ENCODE measurements around the gene RANBP1.

Gene RANBP1

DNA sequence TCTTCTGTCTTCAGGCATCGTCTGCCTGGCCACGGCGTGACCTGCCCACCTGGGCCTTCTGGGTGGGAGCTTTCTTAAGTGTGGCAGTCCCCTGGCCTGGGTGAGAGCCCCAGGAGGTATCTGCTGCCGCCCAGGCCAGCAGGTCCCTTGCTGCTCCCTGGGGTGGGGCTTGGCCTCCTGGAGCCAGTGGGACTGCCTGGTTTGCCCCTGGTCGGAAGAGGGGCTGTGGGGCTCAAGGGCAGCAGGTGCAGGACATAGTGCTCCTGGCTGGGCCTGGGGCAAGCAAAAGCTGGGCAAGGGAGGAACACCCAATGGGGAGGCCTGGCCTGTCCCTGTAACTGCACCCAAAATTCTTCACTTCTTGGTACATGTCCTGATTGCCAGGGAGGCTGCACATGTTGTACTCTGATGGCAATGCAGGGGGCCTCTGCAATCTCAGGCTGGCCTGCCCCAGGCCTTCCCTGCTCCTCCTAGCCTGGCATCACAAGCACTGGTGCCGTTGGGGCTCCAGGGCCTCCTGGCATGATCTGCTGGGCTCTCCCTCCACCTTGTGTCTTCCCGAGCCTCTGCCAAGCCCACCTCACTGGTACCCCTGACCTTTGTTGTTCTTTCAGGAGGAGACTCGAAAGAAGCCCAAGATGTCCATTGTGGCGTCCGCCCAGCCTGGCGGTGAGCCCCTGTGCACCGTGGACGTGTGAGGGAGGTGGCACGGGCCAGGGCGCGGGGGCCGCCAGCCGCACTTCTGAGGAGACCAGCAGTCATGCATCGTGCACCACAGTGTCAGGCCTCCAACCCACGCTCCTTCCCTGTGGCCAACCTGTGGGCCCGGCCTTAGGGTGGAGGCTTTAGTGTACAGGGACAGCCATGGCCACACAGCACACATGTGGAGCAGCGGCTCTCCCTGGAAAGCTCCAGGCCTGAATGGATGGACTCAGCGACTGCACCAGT is 6.2 kb upstream of the RANBP1 start:
- DNase-seq: peak in 1 of 2 experiments; percentile 37

- peak in 1 of 2 experiments; percentile 23 for DNase-seq
These were observed 5.4 kb upstream of the RANBP1 start for GRCh38 chr22:20110359-20110985.

- peak in 1 of 2 experiments; percentile 67 for DNase-seq
These were observed 4.7 kb upstream of the RANBP1 start for GRCh38 chr22:20111045-20111688.

DNA sequence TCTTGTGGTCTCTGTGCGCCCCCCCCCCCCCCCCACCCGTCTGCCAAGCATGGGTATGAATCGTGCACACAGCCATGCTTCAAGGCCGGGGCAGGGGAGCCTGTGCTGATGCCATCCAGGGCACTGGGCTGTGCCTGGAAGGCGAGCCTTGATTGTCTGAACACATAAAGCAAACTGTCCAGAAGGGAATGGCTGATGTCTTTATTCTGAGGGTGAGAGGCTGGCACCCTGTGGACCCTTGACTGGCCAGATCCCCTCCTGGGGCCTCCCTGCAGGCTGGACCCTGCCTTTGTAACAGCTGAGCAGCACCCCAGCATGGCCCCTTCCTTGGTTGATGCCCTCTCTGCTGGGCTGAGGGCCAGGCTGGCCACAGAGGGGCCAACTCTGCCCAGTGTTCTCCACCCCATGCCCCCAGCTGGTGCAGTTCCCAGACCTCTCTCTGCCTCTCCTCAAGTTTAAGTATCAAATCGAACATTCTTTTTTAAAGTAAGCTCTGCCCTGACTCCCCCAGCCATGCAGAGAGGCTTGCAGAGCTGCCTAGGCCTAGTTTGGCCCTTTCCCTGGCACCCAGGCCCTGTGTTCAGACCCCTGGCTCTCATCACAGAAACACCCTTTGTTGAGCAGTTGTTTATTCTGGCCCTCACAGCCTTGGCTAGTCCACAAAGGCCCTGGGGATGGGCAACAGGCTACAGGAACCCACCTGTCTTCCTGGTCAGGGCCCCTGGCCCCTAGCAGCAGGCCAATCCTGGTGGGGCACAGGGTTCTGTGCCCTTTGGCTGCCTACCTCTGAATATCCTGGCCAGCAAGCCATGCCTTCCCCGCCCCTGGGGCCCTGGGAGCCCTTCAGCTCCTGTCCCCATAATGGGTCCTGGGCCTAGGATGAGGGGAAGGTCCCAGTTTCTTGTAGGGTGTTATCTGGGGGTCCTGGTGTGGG is 3.9 kb upstream of the RANBP1 start:
- peak in 1 of 2 experiments; percentile 26 for DNase-seq

DNA sequence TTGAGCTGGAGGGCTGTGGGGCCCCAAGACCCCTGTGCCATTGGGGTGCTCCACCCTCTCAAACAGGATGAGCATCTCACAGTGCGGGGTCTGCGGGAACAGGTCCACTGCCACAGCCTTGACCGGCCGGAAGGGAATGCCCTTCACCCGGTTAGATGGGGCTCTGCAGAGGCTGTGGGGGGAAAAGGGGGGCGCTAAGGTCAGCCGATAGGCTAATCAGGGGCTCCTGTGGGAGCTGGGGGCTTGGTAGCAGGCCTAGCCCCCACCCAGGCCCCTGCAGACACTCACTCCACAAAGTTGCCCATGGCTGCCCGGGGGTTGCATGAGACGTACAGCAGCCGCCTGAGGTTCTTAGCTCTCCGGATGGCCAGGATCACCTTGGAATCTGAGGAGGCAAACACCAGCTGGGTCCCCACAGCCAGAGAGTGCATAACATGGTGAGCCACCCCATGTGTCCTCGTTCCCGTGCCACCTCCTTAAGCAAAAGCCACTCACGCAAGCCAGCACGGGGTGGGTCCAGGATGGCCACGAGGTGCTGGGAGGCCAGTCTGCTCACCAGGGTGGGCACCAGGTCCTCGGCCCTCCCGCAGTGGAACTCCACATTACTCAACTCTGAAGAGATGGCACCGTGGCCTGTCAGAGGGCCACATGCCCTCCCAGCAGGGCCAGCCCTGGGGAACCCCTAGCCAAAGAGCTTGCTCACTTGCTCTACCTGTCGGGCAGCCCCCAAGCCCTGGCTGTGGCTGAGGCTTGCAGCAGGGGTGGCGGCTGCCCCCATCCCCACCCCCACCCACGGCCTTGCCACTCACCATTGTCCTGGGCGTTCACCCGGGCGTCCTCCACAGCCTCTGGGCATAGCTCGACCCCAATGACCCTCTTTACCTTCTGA is 3.0 kb upstream of the RANBP1 start:
- DNase-seq: no peak

- DNase-seq: no peak
These were observed 2.2 kb upstream of the RANBP1 start for GRCh38 chr22:20113551-20114310.

DNA sequence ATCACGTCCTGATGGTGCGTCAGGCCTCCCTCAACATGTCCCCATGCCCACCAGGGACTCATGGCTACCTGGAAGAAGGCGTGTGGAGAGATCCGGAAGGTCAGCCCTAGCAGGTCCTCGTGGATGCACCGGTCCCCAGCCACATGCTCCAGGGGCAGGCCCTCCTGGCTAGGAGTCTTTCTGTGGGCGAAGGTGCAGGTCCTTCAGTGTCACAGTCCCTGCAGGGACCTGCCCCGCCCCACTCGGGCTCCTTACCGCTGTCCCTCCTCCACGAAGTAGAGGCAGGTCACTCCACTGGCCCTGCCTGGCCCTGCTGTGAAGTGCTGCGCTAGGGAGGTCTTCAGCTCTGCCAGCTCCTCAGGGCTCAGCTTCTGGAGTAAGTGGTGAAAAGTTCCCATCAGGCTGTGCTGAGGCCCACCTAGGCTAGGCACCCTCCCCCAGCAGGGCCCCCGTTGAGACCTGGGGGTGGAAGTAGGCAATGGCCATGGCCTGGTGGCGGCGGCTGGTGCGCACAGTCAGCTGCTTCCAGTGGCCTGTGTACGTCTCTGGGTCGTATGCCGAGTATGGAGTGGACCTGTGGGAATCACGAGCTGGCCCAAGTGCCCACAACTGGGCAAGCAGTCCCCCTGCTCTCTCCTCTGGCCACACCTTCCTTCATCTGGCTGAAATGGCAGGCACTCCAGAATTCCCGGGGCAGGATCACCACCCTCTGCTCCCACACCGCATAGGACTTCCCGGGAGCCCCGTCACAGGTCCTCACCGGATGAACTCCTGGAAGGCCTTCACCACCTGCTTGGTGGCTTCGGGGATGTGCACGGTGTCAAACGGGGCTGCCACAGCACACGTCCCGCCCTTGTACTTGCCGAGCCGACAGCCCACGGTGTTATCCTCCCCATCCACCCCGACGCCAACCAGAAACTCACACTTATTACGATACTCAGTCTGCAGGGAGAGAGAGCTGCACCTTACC is 1.1 kb upstream of the RANBP1 start:
- DNase-seq: no peak

DNA sequence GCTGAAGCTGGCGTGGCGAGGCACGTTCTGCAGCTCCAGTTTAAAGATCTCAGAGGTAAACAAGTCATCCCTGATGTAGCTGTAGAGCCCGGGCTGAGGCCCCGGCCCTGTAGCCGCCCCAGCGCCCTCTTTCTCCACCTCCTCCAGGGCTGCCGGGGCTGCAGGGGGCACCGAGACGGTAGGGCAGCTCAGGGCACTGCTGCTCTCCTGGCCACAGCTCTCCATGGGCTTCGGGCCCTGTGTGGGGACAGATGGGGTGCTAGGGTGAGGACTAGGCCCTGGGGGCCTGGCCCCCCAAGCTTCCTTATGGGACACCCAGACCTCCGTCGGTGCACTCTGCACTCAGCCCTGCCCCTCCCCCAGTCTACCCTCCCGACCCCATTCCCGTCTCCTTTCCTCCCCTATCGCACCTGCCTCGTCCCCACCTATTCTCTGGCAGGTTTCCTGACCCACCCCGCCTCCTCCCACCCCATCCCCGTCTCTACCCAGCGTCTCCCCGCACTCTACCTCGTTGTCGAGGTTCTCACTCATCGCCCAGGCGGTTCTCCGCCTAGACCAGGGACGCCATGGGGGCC is 559 bp downstream of the RANBP1 start:
- no peak for DNase-seq

DNA sequence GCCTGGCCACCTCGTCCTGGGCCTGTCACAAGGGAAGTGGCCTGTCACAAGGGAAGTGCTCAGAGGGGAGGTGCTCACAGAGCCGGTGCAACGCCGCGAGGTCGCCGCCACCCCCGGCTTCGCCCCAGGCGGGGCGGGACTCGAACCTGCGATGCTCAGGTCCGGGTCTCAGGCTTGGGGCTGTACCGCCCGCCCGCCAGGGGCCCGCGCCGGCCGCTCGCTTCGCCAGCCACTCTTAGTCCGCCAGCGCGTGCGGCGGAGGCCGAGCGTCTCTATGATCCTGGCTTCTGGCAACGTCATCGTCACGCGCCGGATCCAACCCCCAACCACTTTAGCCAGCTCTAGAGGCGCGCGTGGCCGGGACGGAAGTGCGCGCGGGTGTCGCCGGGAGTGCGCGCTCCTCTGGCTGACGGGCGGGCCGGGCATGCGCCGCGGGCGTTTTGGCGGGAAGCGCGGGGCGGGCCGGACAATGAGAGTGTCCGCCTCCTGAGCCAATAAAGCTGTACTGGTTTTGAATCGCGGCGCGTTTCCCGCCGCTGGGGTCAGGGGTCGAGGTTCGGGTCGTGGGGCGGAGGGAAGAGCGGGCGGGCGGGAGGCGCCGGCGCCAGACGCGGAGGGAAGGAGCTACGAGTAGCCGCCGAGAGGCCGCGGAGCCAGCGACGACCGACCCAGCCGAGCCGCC is 1.2 kb downstream of the RANBP1 start, which contains the start of gene TRMT2A:
Gene TRMT2A, minus strand, starts transcription at position 276 of the 682 bp plus-strand sequence. CDS start 320 bp downstream, outside the sequence.
- peak; percentile 97 to 99 for DNase-seq

- DNase-seq: peak; percentile 85 to 88
These were observed 1.9 kb downstream of the RANBP1 start for GRCh38 chr22:20117633-20118299.

DNA sequence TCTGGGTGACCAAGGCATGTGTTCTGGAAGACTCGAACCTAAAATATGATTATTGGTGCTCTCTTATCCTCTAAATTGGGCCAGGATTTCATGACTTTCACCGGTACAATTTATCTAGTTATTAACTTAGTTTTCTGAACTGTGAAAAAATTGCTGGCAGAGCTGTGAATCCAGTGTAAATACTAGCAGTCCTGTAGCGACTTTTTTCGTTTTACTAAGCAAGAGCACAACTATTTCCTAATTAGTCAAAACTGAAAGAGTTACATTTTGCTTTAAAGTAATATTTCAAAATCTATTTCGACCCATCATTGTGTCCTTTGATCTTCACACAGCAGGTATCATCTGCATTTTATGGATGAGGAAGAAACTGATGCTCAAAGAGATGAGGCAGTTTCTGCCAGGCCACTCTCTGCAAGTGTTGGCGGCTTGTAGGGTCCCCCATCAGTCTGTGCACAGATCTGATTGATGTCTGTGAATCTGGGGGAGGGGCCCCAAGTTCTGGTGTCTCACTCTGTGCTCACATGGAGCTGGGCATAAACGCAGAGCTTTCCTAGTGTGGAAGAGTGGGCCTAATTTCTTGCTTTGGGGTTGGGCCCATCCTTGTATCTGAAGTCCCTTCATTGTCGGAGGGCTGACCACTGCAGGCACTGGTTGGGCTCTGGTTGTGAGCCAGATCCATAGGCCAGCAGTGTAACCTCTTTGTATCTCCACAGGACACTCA is 2.6 kb downstream of the RANBP1 start:
- DNase-seq: peak in 1 of 2 experiments; percentile 42

GRCh38 chr22:20121856-20122415 is 6.0 kb downstream of the RANBP1 start:
- no peak for DNase-seq

DNA sequence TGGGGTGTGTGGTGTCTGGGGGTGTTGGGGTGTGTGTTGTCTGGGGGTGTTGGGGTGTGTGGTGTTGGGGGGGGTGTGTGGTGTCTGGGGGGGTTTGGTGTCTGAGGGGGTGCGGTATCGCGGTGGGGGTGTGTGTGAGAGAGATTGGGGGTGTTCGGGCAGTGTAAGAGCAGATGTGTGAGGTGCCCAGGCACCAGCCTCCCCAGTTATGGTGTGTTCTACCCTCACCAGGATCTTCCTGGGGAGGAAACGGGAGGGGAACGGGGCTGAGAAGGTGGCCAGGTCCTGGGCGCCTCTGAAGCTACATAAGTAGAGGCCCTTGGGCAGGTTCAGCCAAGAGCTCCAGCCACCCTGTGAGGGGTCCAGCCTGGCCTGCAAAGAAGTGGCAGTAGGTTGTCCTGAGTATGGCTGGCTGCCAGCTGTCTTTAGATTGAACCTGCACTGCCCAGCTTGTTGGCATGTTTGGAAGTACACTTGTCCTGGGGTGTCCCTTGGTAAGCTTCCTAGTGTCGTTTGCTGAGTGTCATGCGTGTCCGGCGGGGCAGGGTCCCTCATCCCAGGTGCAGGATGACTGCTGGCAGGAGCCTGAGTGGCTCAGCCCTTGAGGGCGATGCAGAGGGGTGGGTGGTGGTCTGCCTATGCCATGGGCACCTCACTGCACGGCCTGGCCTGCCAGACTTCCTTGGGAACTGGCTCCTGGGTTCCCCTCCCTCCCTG is 7.6 kb downstream of the RANBP1 start:
- DNase-seq: no peak

- DNase-seq: no peak
These were observed 8.3 kb downstream of the RANBP1 start for GRCh38 chr22:20124083-20124787.

Measured in activated T-cell treated with anti-CD3 and anti-CD28 coated beads, Interleukin-2, amount 50 U/mL, for 48 hours (primary cell).